Stimulated activated CD4-positive, alpha-beta T cell treated with anti-CD3 and anti-CD28 coated beads, Interleukin-12 subunit alpha, Interleukin-12 subunit beta, amount 100 ng/mL, for 24 hours (primary cell): ENCODE data around the gene LTBP1.
"Not testable (repeated sequence)": the region's sequence is repeated elsewhere in the genome, so short reads cannot be mapped to it uniquely, and the experiment has no call there.

Experiments
- DNase-seq, 2 experiments: peaks; one replicate each; pipeline ENCODE4 v3.0.0-alpha.2; 2020; ENCODE audit warnings: low read depth in 2 of 2

The LTBP1 gene

DNA sequence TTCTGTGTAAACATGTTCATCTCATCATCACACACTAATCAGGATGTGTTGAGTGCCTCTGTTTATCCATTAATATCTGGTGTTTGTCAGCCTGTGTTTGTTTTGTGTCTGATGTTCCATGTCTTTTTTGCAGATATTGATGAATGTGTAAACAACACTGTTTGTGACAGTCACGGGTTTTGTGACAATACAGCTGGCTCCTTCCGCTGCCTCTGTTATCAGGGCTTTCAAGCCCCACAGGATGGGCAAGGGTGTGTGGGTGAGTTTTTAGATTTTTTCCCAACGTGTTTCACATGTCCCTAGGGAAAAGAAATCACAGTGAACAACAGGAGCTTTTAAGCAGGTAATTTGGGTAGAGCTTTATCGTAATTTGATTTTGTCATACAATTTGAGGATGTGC is 396.0 kb downstream of the LTBP1 start:
- DNase-seq: no peak

- DNase-seq: no peak
Measured at GRCh38 chr2:33343387-33343895, 396.7 kb downstream of the LTBP1 start.

- DNase-seq: no peak
Measured at GRCh38 chr2:33344230-33344629, 397.5 kb downstream of the LTBP1 start.

GRCh38 chr2:33347856-33348255 is 401.1 kb downstream of the LTBP1 start:
- DNase-seq: no peak

DNA sequence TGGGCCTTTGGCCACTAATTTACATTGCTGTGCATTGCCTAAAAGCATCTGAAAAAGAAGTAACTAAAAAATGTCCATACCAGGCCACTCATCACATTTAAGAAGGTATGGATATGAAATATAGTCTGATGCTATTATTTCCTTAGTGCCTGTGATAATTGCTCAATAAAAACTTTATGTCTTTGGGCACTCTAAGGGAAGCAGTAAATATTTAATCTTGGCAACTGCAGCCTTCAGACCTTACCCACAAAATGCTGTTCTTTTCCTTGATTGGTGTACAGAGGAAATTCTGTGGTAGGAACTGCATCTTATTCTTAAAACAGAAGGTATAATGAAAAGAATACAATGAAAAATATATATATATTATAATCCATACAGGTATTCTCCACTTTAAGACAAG is 403.9 kb downstream of the LTBP1 start:
- no peak for DNase-seq

DNA sequence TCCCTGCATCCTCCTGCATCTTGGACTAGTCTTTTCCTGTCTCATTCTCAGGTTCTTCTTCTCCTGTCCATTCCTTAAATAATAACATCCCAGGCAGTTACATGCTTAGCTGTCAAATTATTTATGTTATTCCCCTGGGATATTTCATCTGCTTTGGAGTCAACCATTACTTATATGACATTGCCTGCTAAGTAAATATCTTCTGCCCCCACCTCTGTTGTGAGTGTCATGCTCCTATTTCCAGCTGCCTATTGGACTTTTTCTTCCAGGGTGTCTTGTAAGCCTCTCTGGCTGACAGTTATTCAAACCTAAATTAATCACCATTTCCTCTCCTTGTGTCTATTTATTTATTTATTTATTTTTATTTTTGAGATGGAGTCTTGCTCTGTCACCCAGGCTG is 405.0 kb downstream of the LTBP1 start:
- DNase-seq: no peak

GRCh38 chr2:33354981-33355380 is 408.2 kb downstream of the LTBP1 start:
- DNase-seq: no peak

DNA sequence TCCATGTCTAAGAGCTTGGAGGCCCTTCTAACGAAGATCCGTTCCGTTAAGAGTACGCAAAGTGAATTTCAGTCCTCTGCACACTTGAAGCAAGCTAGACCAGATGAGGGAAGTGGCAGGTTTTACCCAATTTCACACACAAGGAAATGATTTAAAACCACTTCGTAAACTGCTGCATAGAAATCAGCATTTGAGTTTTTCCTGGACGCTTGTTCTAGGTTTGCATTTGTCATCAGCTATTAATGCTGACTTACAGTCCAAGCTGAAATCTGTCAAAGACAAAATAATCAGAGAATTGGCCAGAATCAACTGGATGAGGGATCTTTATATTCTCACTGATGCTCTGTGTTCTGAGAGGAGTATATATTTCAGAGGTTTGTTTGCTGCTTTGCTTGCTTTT is 412.1 kb downstream of the LTBP1 start:
- no peak for DNase-seq

- no peak for DNase-seq
Measured at GRCh38 chr2:33363325-33364298, 416.9 kb downstream of the LTBP1 start.

DNA sequence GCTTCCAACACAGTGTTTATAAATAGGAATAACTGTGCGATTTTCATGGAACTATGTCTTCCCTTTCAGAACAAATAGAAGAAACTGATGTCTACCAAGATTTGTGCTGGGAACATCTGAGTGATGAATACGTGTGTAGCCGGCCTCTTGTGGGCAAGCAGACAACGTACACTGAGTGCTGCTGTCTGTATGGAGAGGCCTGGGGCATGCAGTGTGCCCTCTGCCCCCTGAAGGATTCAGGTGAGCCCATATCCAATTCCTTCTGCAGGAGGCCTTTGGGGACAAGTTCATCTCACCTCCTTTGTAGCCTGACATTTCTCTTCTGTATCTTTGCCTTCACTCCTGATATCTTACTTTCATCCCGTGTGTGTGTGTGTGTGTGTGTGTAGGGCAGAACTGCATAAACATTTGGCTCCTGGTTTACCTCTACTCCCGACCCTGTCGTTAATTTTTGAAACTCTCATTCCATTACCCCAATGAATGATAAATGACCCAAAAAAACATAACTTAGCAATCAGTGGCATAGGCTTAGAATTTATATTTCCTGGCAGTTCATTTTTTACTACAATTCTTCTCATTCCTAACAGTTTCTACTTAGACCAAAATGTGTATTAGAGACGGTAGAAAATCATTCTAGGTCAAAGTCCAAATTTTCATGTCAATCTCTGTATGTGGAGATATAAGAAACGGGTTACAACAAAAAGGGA is 418.7 kb downstream of the LTBP1 start:
- DNase-seq: no peak

GRCh38 chr2:33366473-33366872 is 419.7 kb downstream of the LTBP1 start:
- no peak for DNase-seq

DNA sequence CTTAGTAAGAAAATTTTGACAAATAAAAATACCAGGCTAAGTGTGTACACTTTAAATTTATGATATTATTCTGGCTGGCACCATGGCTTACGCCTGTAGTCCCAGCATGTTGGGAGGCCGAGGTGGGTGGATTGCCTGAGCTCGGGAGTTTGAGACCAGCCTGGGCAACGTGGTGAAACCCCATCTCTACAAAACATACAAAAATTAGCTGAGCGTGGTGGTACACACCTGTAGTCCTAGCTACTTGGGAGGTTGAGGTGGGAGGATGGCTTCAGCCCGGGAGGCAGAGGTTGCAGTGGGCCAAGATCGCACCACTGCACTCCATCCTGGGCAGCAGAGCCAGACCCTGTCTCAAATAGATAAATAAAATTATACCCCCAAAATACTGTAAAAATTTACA is 421.8 kb downstream of the LTBP1 start:
- DNase-seq: not testable (repeated sequence)

GRCh38 chr2:33369191-33369590 is 422.4 kb downstream of the LTBP1 start:
- no peak for DNase-seq

- DNase-seq: no peak
Measured at GRCh38 chr2:33370636-33371265, 424.0 kb downstream of the LTBP1 start.

GRCh38 chr2:33371304-33372090 is 424.7 kb downstream of the LTBP1 start:
- no peak for DNase-seq

DNA sequence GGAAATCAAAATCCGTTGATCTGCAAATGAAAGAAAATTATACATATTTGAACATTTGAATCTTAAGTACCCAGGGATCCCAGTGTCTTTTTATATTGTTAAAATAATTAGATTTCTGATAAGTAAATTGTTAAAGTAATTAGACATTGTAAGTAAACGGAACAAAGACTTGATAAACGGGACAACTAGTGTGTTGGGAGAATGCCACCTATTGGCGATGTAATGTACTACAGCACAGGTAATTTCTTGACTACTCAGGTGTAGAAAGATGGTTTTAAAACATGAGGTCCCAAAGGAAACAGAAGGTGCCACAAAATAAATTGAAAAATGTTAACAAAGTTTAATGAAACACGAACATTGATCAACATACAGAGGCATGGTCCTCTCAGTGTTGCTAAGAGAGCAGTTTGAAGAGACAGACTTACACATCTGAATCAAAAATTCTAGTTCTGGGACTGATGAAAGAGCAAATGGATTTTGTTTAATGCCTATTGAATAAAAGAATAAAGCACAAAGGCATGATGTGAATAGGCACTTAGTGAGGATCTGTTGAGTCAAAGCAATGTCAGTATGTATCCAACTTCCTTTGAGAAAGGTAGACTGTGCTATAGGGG is 426.3 kb downstream of the LTBP1 start:
- no peak for DNase-seq

DNA sequence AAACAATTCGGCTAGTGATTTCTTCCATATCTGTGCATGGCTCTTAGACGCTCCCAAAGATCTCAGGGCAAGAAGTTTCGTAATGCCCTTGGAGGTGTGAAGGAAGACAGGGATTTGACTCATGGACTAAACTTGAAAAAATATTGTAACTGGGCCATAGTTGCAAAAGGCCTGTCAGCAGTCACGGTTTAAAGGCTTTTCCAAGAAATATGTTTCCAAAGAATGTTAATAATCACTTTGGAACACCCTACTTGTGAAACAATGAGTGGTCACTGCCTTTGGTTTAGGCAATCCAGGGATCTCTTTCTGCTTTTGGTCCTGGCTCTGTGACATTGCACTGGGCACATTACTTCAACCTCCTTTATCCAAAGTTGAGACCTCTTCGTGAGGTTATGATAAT is 427.2 kb downstream of the LTBP1 start:
- DNase-seq: no peak

DNA sequence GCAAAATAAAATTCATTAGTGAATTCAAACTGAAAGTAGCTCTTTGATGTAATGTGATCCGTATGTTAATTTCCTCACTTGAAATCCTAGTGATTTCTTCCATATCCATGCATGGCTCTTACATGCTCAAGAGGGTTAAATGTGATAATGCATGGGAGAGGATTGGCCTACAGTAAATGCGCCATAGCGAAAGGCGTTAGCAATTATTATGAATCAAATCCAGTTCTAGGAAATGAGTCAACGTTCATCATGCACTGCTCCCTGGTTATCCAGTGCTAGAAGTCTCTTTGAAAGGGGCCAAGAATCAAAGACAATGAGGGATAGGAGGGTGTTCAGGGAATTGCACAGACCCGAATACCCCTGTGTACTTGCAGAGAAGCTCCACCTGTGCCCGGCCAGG is 428.3 kb downstream of the LTBP1 start:
- DNase-seq: no peak

- no peak for DNase-seq
Measured at GRCh38 chr2:33377048-33377447, 430.3 kb downstream of the LTBP1 start.

DNA sequence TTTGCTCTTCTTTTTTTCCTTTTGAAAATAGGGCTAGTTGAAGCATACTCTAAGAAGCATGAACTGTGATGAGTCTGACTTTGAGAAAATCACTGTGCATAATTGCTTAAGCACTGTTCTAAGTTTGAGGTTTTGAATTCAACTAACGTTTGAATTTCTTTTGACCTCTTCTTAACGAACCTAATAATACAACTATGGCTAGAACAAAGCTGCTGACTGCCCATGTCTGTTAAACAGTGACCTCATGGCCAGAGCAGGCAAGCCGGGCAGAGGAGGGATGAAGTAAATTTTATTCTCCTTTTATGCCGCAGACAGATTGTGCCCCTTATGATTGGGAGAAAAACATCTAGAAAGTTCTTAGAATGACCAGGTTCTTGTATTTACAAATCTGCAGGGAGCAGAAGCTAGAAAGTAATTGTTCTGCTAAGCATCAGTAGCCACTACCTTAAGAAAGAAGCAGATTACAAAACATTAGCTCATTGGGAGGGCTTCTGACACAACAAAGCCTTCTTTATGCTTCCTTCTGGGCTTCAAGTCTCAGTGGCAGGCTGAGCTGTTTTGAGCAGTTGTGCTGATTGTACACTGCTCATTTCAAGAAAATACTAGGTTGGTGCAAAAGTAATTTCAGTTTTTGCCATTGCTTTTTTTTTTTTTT is 431.9 kb downstream of the LTBP1 start:
- no peak for DNase-seq
